SKM-1 treated with dmso at 0.1 percent for 144 hours (cell line): ENCODE data around the gene PIR.

Source experiments
- DNase-seq: peaks from one replicate; lab custom pipeline; 2025; ENCODE audit not compliant: unreplicated experiment; lab: John Stamatoyannopoulos, UW

Gene PIR

DNA sequence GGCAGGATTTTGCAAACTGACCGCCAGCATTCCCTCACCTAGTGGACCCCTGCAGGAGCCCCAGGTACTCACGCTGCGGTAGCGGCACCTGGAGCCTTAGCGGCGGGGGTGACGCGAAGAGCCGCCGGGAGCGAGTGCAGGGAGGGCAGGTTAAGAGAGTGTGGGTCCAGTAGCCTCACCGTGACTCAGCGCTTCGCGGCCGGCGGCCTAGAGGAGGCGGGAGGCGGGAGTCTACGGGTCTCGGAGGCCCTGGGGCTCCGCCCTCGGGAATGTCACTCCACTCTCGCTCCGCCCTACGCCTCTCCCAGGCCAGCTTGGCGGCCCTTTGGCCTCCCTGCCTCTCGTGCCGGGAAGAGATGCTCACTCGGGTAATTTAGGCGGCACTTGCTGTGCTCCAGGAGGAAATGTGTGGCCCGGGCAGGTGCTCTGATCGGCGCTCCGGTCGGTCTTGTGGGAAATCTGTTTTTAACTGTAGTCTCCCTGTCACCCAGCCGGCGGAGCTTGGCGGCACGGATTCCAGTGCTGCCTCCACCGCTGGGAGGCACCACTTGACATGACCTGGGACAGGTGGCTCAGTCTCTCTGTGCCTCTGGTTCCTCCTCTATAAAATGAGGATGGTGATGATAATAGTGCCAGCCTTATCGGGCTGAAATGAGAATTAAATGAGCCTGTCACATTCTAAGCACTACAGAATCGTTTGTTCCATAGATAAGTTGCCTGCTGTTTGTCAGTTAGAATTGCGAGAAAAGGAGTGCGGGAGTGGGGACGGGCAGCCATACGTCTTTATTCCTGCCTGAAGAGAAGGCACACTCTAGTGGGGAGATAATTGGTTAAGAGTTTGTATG is at the start of gene PIR:
Gene PIR, minus strand, starts transcription at position 216 of the 845 bp plus-strand sequence. CDS start 2,076 bp downstream, outside the sequence.
- DNase-seq = peak; percentile 66

GRCh38 chrX:15530318-15530717 is 37.2 kb upstream of the PIR start:
- no peak for DNase-seq

DNA sequence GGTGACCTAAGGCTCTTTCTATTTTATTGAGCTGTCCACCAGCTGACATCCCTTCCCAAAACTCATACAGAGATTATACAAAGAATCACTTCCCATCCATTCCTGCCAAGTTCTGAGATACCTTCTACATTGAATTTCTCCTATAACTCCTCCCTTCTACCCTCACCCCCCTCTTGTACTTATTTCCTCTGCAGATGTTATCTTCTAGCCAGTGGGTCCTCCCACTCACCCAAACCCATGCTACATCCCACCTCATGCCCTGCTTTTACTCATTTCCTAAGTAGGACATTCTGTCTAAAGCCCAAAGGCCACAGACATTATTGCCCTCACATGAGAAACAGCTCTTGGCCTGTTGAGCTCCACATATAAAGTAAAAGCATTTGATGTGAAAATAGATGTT is 36.0 kb upstream of the PIR start:
- no peak for DNase-seq

GRCh38 chrX:15525664-15526416 is 32.7 kb upstream of the PIR start:
- no peak for DNase-seq

GRCh38 chrX:15524417-15524816 is 31.3 kb upstream of the PIR start:
- no peak for DNase-seq

DNA sequence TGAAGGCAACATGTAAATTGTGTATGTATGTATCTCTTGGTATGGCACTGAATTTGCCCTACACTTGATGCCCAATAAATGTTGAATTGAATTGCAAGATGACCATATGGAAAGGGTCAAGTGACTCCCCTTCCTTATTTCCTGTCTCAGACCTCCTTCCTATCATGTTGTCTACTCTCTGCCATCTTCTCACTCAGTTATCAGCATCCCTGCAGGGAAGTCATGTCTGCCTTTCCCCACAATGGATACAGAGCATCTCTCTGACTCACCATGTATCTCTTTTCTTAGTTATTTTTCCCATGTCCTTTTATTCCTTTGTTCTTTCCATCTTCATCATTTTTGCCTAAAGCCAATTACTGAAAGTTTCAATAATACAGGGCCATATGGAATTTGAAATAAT is 30.0 kb upstream of the PIR start:
- DNase-seq = no peak

DNA sequence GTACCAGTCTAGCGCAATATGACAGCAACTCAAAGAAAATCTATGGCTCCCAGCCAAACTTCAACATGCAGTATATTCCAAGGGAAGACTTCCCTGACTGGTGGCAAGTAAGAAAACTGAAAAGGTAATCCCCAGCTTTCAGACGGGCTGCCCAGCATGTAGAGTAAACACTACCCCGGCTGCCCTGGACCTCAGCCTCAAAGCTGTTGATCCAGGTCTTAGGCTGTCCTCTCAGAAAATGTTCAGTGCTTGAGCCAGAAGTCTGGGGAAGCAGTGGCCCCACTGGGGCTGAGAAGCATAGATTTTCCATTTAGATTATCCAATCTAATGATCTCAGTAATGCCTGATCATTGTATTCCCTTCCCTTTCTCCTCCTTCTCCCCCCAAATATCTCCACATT is 29.3 kb upstream of the PIR start:
- DNase-seq = no peak

- no peak for DNase-seq
Observed at GRCh38 chrX:15515931-15516330, 22.8 kb upstream of the PIR start.

- no peak for DNase-seq
Observed at GRCh38 chrX:15514279-15514678, 21.1 kb upstream of the PIR start.

DNA sequence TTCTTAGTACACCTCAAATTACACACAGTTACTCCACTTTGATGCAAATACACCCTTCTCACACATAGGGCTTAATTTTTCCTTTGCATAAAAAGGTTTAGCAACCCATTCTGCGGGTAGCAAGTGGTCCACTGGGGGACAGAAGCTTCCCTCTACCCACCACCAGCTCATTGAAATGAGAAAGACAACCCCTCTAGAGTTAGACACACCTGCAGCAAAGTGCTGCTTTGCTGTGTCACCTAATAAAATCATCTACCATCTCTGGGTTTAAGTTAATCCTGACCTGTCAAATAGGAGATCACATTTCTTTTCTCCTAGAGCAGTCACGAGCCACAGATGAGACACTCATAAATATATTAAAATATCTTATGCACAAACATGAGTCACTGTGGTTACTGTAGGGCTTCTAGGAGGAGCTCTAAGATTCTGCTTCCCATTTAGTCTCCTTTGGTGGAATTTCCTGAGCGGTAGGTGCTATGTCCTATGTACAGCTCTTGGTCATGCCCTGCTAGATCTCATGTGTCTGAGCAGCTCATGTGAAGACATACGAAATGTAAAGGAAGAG is 19.4 kb upstream of the PIR start:
- DNase-seq = no peak

- DNase-seq = no peak
Observed at GRCh38 chrX:15511563-15511962, 18.4 kb upstream of the PIR start.

DNA sequence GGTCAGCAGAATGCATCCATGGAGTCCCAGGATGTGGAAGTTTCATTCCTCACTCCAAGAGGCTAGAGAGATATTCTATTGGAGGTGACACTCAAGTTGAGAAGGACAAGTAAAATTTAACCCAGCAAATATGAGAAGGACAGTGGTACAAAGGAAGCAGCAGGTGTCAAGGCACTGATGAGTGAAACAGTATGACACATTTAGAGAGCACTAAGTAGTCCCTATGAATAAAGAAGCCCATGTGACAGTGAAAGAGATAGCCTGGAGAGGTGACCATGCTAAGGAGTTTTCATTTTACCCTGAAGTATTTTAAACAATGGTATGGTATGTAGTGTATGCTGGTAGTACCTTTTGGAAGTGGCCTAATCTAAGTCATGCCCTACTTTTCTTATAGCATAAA is 16.7 kb upstream of the PIR start:
- DNase-seq = no peak

DNA sequence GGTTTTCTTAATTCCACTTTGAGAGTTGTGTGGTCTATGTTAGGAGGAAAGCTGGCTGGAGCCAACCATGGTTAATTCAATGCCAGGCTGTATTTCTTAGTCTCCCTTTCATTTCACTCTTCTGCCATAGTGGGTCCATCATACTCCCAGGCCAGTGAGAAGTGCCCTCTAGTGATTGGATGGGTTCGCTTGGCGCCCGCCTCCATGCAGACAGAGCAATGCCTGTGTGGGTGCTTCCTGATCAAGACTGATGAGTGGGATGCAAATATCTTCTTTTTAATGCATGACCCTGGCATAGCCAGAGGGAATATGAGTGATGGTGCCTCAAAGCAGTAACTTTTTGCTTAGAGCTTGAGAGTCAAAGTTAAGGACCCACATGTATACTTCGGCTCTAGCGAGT is 13.9 kb upstream of the PIR start:
- DNase-seq = no peak

DNA sequence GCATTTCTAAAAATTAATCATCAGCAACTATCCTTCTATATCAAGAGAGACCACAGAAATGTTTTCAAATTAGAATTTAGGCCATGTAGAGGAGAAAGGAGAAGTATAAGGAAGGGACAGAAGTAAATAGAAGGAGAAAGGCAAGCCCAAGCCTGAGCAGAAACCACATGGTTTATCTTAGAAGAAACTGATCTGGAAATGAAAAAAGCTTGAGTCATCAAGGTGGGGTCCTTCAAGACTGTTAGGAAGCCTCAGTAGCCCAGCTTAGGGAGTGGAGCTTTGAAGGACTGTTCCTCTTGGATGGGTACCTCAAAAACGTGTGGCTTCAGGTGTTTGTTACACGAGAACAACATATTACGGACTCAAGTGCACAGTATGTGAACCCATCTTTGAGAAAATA is 12.0 kb upstream of the PIR start:
- DNase-seq = no peak

DNA sequence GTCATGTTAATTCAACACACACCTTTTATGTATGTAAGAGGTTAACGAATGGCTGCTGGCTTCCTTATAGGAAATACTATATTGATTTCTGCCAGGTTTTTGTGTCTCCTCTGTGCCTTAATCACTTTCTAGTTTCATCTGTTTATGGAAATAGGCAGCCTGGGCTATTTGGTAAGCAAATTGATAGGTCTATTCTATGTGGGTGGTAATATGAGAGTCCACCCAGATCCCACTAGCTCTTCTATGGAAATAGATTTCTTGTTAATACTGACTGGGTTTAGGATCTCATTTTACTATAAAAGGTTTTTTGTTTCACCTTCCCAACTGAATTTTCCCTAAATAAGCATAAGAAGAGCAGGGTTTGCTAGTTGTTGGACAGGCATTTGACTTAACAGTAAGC is 11.5 kb upstream of the PIR start:
- no peak for DNase-seq

GRCh38 chrX:15501506-15501905 is 8.4 kb upstream of the PIR start:
- DNase-seq = no peak

DNA sequence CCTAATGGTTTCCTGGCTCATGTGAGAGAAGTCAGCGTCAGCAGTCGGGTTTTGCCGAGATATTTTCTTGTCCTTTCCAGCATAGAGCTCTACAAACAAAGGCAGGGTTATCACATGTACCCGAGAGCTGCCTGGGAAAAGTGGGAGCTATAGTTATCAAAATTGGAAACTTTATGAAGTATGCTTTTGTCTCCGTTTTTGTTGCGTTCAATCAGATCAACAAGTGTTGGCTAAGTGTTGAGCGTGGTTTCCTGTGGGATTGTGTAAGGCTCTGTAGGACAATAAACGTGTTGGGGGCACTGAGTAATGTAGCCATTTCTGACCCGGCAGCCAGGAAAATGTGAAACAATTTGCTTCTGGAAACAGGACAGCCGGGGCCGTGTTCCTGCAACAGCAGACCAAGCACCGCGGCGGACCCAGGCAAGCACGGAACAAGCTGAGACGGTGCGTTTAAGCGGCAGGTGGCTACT is 7.4 kb upstream of the PIR start, which contains the start of gene BMX:
Gene BMX, plus strand, starts transcription at position 311 of the 470 bp plus-strand sequence. CDS start 7,547 bp downstream, outside the sequence.
- DNase-seq = no peak

- no peak for DNase-seq
Observed at GRCh38 chrX:15499976-15500375, 6.8 kb upstream of the PIR start.

GRCh38 chrX:15498741-15499140 is 5.6 kb upstream of the PIR start:
- no peak for DNase-seq

DNA sequence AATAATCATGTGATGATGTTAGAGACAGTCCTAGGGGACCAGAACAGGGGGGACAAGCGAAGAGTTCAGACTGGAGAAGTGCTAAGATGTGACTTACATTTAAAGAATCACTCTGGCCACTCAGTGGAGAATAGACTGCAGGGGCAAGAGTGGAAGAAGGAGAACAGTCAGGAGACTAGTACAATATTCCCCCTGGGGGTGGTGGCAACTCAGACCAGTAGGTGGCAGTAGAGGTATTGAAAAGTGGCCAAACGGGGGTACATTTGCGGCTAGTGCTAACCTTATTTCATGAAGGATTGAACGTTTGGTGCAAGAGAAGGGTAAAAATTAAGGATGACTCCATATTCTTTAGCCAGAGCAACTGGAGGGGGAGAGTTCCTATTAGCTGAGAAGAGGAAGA is 4.7 kb upstream of the PIR start:
- peak; percentile 8 for DNase-seq

DNA sequence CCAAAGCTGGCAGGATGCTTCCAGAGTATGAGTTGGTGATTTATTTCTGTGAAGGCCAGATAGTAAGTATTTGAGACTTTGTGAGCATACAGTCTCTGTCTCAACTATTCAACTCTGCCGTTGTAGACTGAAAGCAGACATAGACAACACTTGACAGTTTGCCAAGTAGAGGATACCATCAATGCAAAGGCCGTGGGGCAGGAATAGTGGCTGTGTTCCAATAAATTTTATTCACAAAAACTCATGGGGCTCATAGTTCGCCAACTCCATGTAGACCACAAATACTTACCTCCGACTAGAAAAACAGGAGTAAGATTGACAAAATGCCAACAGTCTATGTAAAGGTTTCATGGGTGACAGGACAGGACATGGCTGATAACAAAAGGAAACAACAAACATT is 3.7 kb upstream of the PIR start:
- DNase-seq = no peak

- no peak for DNase-seq
Observed at GRCh38 chrX:15495801-15496200, 2.7 kb upstream of the PIR start.
